Left ventricle myocardium inferior (tissue), 1 donor: ENCODE data around the gene SLC27A6. TPM values are rescaled to one million over a fixed set of nuclear protein-coding genes. Genes with fewer than 3 reads are reported as not detected.

Experiments used
- DNase-seq: peaks from one replicate; pipeline ENCODE4 v3.0.0-alpha.2; 2020
- H3K27ac ChIP-seq: fragments of 200-600 bp; replicated peaks from 2 replicates; pipeline ENCODE4 v1.8.0; 2021
- H3K27me3 ChIP-seq: fragments of 200-600 bp; 2 replicates; pipeline ENCODE4 v1.8.0; 2021; ENCODE audit warnings: low read depth
- H3K36me3 ChIP-seq: fragments of 200-600 bp; 2 replicates; pipeline ENCODE4 v1.8.0; 2021
- H3K4me1 ChIP-seq: fragments of 200-600 bp; 2 replicates; pipeline ENCODE4 v1.8.0; 2021
- H3K4me3 ChIP-seq: fragments of 200-600 bp; 2 replicates; pipeline ENCODE4 v1.8.0; 2021; ENCODE audit warnings: mild to moderate bottlenecking, moderate library complexity
- H3K9me3 ChIP-seq: fragments of 200-600 bp; replicated peaks from 2 replicates; pipeline ENCODE4 v1.8.0; 2021
- intact Hi-C: fragments of 100-400 bp; cut with micrococcal nuclease; formaldehyde crosslinking; loops from one replicate; pipeline ENCODE4 v1.11.0; 2022
- total RNA-seq: library from RNA; stranded (reverse); fragmentation: NEBNext Ultra II Directional; extraction: Animal tissue kit (Norgen Biotek cat#: 25700); gene quantifications from one replicate; pipeline ENCODE4 v1.2.1, GENCODE V29; 2021
- TF ChIP-seq, protein P1 (sequence below): fragments of 200-600 bp; IDR thresholded peaks from 2 replicates; pipeline ENCODE4 v1.8.0; 2021; ENCODE audit warnings: antibody characterized with exemption, mild to moderate bottlenecking, borderline replicate concordance
- donor health status: DM: no; HTN: yes; CAD: no; lungs with severe emphysema.

Gene SLC27A6
- total RNA-seq, 1 donor from 2014 or later, result 61.1 TPM

DNA sequence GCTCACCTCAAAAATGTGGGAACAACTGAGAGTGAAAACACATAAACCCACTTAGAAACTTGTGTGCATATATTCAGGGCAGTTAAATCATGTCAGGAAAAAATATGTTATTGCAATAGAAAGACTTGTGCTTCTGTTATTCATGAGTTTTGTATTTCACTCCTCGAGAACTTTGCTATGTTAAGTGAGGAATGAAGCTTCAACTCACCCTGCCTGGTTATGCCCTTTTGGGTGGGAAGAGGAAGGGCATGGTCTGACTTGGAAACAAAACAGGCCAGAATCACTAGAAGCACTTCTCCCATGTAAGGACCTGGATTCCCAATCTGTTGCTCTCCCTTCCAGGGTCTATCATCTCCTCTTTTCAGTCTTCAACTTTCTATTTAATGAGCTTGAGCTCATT is 14.5 kb downstream of the SLC27A6 start:
- Histone ChIP-seq H3K36me3 (no peaks in the 10 kb centered on the region), H3K27me3 (no peaks in the 10 kb centered on the region), H3K27ac (no peak overlapping the region), H3K4me1 (no peaks in the 10 kb centered on the region), H3K4me3 (no peak overlapping the region), H3K9me3 (no peaks in the 10 kb centered on the region)
- TF ChIP-seq, protein P1, sequence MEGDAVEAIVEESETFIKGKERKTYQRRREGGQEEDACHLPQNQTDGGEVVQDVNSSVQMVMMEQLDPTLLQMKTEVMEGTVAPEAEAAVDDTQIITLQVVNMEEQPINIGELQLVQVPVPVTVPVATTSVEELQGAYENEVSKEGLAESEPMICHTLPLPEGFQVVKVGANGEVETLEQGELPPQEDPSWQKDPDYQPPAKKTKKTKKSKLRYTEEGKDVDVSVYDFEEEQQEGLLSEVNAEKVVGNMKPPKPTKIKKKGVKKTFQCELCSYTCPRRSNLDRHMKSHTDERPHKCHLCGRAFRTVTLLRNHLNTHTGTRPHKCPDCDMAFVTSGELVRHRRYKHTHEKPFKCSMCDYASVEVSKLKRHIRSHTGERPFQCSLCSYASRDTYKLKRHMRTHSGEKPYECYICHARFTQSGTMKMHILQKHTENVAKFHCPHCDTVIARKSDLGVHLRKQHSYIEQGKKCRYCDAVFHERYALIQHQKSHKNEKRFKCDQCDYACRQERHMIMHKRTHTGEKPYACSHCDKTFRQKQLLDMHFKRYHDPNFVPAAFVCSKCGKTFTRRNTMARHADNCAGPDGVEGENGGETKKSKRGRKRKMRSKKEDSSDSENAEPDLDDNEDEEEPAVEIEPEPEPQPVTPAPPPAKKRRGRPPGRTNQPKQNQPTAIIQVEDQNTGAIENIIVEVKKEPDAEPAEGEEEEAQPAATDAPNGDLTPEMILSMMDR, result no peak
- intact Hi-C loops, result no loop called here
- no peak for DNase-seq

DNA sequence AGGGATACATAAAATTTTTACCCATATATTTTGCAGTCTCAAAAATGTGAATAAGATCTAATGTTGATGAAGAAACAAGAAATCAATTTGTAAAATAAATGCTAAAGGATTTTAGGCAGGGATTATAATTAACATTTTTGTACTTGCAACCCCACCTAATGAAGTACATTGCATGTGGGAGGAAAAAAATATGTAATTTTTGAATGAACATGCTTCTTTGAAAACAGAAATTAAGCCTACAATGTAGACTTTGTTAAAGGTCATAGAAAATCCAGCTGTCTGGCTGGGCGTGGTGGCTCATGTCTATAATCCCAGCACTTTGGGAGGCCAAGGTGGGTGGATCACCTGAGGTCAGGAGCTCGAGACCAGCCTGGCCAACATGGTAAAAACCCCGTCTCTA is 15.6 kb downstream of the SLC27A6 start:
- no peaks in the 10 kb centered on the region for H3K9me3 ChIP-seq
- H3K27ac ChIP-seq, result no peak overlapping the region
- H3K4me1 ChIP-seq, result no peaks in the 10 kb centered on the region
- no peak for DNase-seq
- H3K4me3 ChIP-seq, result no peak overlapping the region
- intact Hi-C loops, result no loop called here
- TF ChIP-seq, protein P1, result no peak
- no peaks in the 10 kb centered on the region for H3K36me3 ChIP-seq
- no peaks in the 10 kb centered on the region for H3K27me3 ChIP-seq

DNA sequence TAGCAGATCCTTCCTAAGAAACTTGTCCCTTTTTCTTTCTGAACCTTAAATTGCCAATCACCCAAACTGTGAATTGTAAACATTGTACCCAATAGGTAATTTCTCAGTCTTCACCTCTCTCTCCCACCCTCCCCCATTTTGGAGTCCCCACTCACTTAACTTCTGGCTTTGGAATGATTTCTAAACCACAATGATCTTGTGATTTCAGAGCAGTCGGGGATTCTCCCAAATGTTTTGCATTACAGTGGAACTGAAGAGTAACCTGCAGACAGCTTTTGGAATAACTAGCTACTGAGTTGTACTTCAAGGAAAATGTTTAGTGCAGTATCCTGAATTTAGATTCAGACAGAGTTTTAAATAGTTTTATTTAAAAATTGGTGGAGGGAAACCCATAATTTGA is 19.2 kb downstream of the SLC27A6 start:
- H3K4me1 ChIP-seq, result no peaks in the 10 kb centered on the region
- TF ChIP-seq, protein P1, result no peak
- H3K27ac ChIP-seq, result no peak overlapping the region
- DNase-seq, result no peak
- H3K27me3 ChIP-seq, result no peaks in the 10 kb centered on the region
- intact Hi-C loops, result no loop called here
- no peaks in the 10 kb centered on the region for H3K36me3 ChIP-seq
- H3K4me3 ChIP-seq, result no peak overlapping the region
- no peaks in the 10 kb centered on the region for H3K9me3 ChIP-seq

DNA sequence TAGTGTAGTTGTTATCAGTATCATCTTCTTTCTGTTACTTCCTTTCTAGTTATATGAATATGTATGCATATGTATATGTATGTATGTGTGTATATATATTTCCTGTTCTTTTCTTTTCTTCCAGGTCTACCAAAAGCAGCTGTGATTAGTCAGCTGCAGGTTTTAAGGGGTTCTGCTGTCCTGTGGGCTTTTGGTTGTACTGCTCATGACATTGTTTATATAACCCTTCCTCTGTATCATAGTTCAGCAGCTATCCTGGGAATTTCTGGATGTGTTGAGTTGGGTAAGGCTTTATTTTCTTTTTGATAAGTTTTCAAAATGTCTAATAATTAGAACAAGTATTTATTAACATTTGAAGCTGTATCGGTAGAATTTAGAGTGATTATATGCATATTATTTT is 23.2 kb downstream of the SLC27A6 start:
- no peaks in the 10 kb centered on the region for H3K9me3 ChIP-seq
- no peaks in the 10 kb centered on the region for H3K4me1 ChIP-seq
- no peaks in the 10 kb centered on the region for H3K27me3 ChIP-seq
- intact Hi-C loops, result no loop called here
- no peak overlapping the region for H3K4me3 ChIP-seq
- TF ChIP-seq, protein P1, result no peak
- DNase-seq, result no peak
- no peak overlapping the region for H3K27ac ChIP-seq
- no peaks in the 10 kb centered on the region for H3K36me3 ChIP-seq

DNA sequence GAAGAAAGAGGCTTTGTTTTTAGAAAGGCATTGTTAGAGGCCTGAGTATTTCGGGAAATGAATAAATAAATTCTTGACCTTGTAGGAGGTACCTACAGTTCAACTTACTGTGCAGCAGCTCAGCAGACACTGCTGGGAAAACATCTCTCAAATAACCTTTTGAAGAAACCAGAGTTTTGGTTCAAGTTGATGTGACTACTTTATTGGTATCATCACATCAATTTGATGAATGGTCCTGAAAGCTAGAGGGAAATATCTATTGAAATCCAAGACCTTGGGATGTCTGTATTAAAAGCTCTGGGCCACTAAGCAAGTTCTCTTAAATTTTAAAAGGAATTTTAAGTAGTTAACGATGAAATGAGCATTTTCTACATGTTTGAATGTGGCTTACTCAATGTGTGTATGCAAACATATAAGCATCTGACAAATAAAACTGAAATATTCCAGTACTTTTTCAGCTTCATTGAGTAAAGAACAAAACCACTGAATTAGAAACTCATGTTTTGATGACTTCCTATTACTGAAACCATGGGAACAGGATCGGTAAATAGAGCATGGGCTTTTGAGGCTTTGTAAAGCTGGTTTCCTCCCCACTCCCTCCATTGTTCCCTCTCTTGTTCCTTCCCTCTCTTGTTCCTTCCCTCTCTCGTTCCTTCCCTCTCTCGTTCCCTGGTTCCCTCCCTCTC is 36.7 kb downstream of the SLC27A6 start:
- Histone ChIP-seq H3K27ac (no peak overlapping the region), H3K36me3 (no peaks in the 10 kb centered on the region), H3K27me3 (no peaks in the 10 kb centered on the region), H3K4me1 (peaks cover 8% of the 10 kb centered on the region), H3K9me3 (no peaks in the 10 kb centered on the region), H3K4me3 (no peak overlapping the region)
- no peak for DNase-seq
- intact Hi-C loops, result no loop called here
- TF ChIP-seq, protein P1, result no peak
